Measurements from ENCODE around the gene DPH7.
"Not testable (repeated sequence)": the region's sequence is repeated elsewhere in the genome, so short reads cannot be mapped to it uniquely, and the experiment has no call there.

Gene DPH7

DNA sequence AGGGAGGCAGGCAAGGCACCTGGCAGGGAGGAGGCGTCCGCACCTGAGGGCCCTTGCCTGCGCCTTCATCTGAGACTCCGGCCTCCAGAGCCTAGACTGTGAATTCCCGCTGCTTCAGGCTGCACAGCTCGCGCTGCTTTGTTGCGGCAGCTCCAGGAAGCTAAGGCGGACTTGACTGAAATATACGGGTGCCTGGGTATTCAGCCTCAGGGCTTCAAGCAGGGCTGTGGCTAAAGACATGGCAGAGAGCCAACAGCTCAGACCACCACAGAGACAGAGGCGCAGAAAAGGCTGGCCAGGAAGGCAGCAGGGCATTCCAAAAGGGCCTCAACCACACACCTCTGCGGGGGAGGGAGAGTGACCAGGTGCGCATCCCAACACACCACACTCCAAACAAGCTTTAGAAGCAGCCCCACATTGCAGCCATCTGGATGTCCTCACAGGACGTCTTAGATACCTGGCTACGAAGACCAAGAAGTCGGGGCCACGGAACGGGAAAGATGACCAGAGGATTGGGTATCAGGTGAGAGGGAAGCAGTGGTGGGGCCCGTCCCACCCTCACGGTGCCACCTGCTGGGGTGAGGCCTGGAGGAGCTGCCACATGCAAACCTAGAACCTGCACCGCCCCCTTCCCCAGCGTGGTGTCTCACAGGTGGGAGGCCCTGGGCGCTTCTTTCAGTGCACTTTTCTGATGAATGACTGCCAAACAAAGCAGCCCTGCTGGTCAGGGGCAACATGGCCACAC is 1.7 kb upstream of the DPH7 start:
- DNase-seq = no peak

DNA sequence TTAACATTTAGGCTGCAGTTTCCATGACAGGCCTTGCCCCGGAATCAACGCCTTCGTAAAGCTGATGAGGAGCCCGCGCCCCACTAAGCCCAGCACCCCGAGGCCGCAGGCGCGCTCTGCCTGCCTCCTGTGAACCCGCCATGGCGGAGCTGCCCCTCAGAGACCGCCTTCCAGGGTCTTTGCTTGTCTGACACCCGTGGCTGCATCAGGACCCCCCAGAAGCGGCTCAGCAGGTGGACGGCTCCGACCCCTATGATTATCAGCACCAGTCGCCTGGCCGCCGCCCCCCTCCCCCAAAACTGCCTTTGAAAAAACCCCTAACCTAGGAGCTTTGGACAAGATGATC is 507 bp upstream of the DPH7 start:
- no peak for DNase-seq

DNA sequence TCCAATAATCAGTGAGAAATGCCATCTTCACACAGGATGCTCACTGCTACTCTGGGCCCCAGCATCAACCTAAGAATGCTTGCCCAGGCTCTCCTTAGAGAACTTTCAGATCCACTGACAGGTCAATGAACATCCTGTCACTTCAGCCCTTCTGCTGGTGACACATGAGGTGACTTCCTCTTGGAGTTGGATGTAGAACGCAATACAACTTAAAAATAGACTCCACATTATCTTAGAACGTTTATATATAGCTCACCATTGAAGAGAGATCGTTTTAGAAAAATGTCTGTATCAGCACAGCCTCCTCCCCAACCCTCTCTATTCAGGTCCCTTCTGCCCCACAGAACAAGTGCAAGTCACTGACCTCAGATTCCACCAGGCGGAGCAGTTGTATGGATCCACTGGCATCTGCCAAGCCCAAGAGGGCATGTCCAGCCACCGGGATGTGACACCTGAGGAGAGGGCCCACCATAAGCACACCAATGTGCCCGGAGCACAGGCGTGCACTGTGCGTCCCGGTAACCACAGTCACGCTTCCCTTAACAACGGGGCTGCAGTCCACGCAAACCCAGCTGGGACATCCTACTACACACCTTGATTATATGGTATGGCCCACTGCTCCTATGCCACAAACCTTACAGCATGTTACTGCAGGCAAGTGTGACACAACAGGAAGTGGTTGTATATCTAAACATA is 2.9 kb downstream of the DPH7 start:
- DNase-seq = no peak

DNA sequence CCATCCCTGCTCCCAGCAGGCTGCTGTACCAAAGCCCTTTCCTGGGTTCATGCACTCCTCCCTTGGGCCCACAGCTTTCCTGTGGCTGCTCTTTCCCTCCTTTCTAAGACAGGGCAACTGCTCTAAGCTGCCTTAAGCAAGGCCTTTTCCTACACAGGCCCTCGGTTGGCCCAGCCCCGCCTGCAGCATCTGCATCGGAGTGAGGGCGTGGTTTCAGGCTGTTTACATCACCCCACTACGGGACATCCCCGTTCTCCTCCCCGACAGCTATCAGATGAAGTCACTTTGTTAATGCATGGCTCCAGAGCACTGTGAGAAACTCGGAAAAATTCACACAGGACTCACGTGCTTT is 3.4 kb downstream of the DPH7 start:
- DNase-seq = peak in 1 of 2 donors; percentile 16

DNA sequence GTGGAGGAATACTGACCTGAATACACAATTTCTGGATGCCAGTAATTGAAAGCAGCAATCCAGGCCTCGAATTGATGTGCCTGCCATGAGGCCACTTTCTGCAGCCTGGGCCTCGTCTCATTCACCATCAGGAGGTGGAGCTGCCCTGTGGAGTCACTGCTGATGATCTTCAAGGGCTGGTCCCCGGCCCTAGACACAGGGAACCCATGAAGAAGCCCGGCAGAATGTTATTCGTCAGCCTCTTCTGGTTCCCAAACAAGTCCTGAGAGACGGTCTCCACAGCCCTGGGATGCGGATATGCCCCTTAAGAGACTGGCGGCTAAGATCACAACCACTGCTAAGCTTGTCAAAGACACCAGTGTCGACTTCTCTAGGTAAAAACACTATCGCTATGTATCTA is 4.5 kb downstream of the DPH7 start:
- no peak for DNase-seq

DNA sequence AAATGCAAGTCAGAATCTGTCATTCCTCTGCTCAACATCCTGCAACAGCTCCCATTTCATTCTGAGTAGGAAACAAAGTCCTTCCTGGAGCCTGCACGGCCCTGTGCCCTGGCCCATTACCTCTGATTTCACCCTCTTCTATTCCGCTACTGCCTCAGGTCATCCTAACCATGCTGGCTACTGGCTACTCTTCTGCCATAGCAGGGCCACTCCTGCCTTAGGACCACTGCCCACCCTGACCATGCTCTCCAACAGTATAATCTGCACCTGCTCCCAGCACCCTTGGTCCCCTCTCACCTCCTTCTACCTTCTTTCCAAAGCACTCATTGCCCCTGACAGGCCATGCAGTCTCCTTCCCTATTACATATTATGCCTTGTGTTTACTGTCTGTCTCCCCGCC is 8.2 kb downstream of the DPH7 start:
- no peak for DNase-seq

- no peak for DNase-seq
Observed at GRCh38 chr9:137569609-137570203, 9.0 kb downstream of the DPH7 start.

DNA sequence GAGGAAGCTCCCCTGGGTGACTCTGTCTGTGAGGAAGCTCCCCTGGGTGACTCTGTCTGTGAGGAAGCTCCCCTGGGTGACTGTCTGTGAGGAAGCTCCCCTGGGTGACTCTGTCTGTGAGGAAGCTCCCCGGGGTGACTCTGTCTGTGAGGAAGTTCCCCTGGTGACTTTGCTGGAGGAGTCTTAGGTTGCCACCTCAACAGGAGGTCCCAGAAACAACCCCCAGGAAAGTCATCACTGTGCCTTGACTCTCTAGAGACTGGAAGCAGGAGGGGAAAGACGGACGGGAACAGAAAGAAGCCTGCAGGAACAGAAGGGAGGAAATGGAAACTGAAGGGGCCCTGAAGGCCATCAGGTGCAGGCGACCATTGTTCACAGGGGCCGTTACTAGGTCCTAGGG is 10.3 kb downstream of the DPH7 start:
- not testable (repeated sequence) for DNase-seq

- no peak for DNase-seq
Observed at GRCh38 chr9:137564817-137565411, 13.8 kb downstream of the DPH7 start.

DNA sequence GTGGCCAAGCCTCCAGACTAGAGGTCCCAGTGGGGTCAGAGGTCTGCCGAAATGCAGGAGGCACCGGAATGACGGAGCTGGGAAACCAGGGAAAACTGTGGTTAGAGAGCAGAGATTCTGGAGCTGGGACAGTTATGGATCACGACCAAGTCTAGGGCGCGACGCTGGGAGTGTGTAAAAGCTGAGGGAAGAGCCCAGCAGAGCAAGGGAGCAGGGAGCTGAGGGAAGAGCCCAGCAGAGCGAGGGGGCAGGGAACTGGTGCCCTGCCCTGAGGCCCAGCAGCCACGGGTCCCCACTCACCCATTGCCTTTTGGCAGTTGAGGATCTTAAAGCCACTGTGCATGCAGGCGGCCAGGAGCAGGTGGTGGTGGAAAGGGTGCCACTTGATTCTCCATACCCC is 14.6 kb downstream of the DPH7 start:
- DNase-seq = no peak

DNA sequence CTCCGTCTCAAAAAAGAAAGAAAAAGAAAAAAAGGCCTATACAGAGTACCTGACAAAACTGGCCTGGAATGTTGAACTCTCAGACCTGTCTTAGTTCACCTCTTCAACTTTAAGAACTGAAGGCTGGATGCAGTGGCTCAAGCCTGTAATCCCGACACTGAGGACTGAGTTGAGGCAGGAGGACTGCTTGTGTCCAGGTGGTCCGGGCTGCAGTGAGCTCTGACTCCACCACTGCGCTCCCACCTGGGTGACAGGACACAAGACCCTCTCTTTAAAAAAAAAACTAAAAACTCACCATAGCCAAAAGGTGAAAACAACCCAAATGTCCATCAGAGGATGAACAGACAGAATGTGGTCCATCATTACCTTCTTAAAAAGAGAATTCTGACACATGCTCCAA is 20.6 kb downstream of the DPH7 start:
- no peak for DNase-seq

DNA sequence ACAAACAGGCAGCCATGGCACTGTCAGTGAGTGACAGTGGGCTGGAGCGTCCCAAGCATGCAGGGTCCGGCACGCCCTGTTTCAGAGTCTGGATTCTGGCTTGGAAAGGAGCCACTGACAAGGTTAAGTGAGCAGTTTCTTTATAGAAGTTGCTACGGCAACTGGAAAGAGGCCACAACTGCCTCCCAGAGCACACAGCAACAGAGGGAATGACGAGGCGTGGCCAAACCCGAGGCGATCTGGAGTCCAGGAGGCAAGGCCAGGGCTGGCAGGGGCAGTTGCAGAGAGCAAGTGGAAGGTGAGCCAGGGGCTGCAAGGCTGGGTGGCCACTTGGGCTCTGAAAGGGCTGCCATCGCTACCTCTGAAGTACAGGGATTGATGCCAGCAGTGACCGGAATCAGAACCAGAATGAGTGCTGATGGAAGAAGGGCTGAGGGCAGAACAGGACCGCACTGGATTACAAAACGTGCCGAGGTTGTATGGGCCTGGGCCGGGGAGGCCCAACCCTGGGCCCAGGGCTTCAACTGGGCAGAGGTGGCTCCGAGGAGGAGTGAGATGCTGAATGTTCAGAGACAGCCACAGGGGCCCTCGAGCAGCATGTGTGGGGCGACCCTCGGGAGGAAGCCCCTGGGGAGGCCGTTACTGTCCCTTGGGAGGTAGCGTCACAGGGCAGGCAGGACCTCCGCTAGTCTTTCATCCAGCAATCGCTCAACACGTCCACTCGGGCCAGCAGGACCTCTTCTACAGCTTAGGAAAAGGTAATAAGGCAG is 22.5 kb downstream of the DPH7 start:
- no peak for DNase-seq

DNA sequence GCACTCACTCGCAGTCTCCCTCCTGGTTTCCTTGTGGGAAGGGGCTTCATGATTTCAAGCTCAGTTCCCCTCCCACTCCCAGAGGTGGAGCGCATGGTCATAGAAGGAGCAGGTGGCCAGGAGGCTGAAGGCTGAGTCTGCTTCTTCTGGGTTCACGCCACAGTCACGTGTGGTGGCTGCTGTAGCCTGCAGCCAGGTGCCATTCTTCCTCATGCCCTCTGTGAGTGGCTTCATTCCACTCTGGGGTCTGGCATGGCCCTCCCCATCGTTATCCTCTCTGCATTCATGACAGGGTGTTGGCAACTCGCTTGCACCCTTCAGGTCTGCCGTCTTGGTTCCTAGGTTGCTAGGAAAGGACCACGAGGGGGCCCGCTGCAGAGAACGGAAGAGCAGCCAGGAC is 23.5 kb downstream of the DPH7 start:
- DNase-seq = no peak

DNA sequence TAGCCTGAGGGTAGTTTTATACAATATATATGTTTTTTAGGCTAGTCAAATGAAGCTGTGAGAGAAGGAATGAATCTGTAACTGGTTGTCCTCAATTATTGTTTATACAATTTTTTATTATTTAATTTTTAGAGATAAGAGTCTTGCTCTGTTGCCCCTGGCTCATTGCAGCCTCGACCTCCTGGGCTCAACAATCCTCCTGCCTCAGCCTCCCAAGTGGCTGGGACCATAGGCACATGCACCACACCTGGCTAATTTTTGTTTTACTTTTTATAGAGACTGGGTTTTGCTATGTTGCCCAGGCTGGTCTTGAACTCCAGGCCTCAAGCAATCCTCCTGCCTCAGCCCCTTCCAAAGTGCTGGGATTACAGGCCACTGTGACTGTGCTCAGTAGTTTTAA is 24.4 kb downstream of the DPH7 start:
- no peak for DNase-seq

- DNase-seq = not testable (repeated sequence)
Observed at GRCh38 chr9:137553654-137554053, 25.1 kb downstream of the DPH7 start.

- no peak for DNase-seq
Observed at GRCh38 chr9:137552022-137552768, 26.5 kb downstream of the DPH7 start.

DNA sequence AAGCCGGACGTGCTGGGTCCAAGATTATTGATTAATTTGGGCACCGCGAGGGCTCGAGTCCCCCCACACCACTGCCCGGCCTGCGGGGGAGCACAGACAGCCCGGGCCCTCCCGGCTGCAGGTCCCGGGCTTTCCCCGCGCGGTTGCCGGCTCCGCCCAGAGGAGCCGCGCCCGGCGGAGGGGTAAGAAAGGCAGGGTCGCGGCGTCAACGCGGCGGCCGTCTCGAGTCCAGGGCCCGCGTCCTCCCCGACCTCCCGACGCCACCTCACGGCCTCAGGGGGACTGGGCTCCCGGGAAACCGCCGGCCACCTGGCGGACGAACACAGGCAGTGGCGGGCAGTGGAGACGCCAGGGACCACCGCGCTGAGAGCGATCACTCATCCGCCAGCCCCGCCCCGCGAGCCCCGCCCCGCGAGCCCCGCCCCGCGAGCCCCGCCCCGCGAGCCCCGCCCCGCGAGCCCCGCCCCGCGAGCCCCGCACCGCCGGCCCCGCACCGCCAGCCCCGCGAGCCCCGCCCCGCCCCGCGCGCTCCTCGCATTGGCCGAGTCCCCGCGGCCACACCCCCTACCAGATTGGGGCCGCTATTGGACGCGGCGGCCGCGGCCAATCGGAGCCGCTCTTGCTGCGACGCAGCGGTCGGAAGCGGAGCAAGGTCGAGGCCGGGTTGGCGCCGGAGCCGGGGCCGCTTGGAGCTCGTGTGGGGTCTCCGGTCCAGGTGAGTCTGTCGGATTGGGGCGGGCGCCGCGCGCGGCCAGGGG is 27.3 kb downstream of the DPH7 start, which contains the start of gene MRPL41:
Gene MRPL41, plus strand, starts transcription at position 616 of the 758 bp plus-strand sequence. CDS start 203 bp downstream, outside the sequence.
- DNase-seq = peak; percentile 81 to 88

DNA sequence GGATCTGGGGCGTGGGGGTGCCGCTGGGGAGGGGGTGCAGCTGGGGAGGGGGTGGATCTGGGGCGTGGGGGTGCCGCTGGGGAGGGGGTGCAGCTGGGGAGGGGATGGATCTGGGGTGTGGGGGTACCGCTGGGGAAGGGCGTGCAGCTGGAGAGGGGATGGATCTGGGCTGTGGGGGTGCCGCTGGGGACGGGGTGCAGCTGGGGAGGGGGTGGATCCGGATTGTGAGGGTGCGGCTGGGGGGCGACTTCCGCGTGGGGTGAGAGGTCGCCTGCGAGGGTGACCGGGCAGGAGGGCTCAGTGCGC is 27.8 kb downstream of the DPH7 start:
- not testable (repeated sequence) for DNase-seq

DNA sequence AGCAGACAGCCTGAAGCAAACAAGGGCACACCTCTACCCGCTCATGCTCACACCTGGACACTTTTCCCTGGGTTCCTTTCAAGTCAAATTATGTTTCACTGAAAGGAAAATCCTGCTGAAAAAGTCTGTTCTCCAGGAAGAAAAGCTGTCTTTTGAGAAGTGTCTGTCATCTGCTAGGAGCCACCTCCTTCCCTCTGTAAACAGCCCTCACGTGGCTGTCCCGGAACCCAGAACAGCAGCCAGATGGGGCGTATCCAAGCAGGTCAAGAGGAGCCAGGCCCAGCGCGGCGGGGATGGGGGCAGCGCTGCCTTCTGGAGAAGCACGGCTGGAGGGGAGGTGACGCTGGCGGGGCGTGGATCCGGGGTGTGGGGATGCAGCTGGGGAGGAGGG is 28.5 kb downstream of the DPH7 start, which contains the start of gene PNPLA7:
Gene PNPLA7, minus strand, starts transcription at position 172 of the 391 bp plus-strand sequence. CDS start 205 bp downstream, outside the sequence.
- peak; percentile 72 to 73 for DNase-seq

- DNase-seq = no peak
Observed at GRCh38 chr9:137547687-137548543, 30.8 kb downstream of the DPH7 start.

DNA sequence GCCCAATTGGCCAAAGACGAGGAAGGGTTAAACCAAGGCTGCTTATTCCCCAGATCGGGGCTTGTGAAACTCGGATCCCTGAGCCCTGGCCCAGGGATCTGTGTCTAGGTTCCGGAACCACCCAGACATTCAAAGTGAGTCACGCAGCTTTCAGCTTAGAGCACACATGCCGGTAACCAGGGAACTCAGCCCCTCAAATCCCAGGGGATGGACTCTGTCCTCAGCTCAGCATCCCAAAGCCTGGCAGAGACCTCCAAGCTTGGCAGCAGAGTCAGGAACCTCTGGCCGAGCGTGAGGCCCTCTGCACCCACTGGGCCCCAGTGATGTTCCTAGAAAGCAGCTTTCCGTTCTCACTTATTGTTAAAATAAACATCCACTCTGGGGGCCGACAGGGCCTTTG is 33.6 kb downstream of the DPH7 start:
- no peak for DNase-seq
